ENCODE results near the gene BORA.
A peak's percentile ranks its signal among the peaks of the same experiment; 100 is the strongest.
"Not testable (repeated sequence)": the region's sequence is repeated elsewhere in the genome, so short reads cannot be mapped to it uniquely, and the experiment has no call there.

BORA gene

DNA sequence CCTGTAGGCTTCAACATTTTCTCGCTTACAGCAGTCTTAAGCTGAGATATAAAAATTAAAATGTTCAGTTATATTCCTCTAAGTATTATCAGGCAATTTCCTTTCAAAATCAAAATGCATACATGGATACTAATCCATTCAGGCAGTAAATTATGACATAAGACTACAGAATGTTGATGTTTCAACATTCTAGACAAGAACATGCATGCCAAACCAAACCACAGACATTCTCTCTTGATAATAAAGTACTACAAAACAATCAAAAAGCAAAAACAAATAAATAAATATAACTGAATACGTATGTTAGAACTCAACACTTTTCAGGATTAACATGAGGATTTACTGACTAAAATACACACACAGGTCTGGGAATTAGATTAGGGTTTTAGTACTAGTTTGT, 46.3 kb downstream of the BORA start:
- no peak for TF ChIP-seq TAF1 (IDR thresholded peaks at IDR 0.05; ENCODE audit: borderline replicate concordance, low read depth, low read length)
- no peak for TF ChIP-seq POLR2A (IDR thresholded peaks at IDR 0.05; ENCODE audit: low read depth, low read length)
- TF ChIP-seq POLR2AphosphoS5 (IDR thresholded peaks at IDR 0.05; ENCODE audit: low read depth, low read length), result no peak
- DNase-seq (ENCODE audit: insufficient read length), result no peak
- FAIRE-seq, result peak; percentile 33

DNA sequence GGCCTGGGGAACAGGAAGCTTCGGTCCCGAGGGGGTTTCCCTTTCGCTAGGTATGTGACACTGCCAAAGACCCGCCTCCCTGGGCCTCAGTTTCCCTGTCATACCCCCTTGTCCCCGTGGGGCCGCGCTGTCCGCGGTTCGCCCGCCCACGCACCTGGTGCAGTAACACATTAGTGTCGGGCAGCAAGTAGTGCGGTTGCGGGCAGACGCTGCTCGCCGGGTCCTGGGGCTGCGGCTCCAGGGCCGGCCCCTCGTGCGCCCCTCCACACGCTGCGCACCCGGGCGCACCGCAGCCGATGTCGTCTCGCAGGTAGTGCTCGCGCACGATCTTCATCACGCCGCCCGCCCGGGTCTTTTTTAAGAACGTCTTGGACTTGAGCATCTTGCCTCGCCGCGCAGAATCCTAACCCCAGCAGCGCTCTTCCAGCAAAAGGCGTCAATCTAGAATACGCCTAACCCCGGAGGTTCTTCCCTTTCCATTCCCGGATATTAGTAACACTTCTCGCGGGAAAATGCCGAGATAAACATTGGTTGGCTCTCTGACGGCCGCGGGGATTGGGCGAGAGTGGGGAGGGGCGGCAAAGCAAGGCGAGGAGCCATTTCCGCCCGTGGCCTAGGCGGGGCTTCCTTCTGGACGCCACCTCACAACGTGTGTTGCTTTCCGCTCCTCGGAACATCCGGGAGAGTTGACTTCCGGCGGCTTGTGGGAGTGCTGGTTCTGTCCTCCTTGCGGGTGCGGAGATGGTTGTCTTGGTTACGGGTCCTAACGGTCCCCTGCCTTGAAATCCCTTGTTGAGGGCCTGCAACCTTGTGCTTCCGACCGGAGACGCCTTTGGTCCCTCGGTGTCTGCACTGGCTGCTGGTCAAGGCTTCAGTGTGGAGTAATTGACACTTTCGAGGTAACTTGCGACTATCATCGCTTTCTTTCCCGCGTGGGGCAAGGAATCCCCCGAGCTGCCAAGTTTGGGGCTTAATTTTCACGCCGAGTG, 54.0 kb downstream of the BORA start, which contains the start of the genes DIS3 and PIBF1:
DIS3 (minus strand) TSS at position 450 of the 989 bp plus-strand sequence; CDS start at position 382, 68 bp downstream.
PIBF1 (plus strand) TSS at position 683 of the 989 bp plus-strand sequence. CDS start 1,337 bp downstream, outside the sequence.
- TF ChIP-seq TAF1 (IDR thresholded peaks at IDR 0.05; ENCODE audit: borderline replicate concordance, low read depth, low read length), result peak; percentile 73
- TF ChIP-seq POLR2A (IDR thresholded peaks at IDR 0.05; ENCODE audit: low read depth, low read length), result peak; percentile 96
- peak; percentile 94 for TF ChIP-seq POLR2AphosphoS5 (IDR thresholded peaks at IDR 0.05; ENCODE audit: low read depth, low read length)
- peak; percentile 71 for DNase-seq (ENCODE audit: insufficient read length)
- FAIRE-seq, result peak; percentile 99

DNA sequence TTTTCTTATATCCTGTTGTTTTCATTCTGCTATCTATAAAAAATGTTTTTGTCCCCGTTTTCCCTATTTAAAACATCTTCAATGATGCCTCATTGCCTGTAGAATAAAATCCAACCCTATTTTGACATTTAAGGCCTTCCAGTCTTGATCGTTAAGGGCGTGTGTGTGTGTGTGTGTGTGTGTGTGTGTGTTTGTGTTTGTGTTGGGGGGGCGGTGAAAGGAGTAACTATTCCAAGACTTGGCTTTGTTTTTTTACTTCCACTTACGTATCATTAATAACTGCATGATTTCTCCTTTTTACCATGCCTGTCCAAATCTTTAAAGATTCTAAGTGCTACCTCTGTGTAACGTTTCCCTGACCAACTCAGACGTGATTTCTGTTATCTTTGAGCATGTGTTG, 55.0 kb downstream of the BORA start:
- no peak for TF ChIP-seq POLR2AphosphoS5 (IDR thresholded peaks at IDR 0.05; ENCODE audit: low read depth, low read length)
- no peak for DNase-seq (ENCODE audit: insufficient read length)
- FAIRE-seq, result no peak

DNA sequence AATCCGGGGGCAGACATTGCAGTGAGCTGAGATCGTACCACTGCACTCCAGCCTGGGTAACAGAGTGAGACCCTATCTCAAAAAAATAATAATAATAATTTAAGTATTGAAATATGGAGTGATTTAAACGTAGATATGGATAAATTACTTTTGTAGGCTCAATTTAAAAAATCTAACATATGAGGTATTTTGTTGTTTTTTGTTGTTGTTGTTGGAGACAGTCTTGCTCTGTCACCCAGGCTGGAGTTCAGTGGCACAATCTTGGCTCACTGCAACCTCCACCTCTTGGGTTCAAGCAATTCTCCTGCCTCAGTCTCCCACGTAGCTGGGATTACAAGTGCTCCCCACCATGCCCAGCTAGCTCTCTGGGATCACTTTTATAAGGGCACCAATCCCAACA, 57.0 kb downstream of the BORA start:
- FAIRE-seq; DNase-seq (ENCODE audit: insufficient read length): not testable (repeated sequence)

DNA sequence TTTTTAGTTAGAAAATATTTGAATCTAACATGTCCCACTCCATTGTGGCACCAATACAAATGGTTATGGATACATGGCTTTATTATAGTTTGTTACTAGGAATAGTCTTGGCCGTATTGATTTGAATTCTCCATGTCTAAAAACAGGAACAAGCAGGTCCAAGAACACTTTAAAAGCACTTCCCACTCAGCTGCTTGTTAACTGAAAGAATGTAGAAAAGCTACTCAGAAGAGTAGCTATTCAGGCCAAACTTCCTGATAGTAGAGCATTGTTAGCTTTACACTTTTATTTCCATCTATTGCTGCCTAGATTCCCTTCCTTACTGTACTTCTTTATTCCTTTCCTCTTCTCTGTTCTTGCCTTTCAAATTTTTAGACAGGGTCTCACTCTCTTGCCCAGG, 61.1 kb downstream of the BORA start:
- DNase-seq (ENCODE audit: insufficient read length) (no peak), FAIRE-seq (peak; percentile 60)
- TF ChIP-seq POLR2AphosphoS5 (IDR thresholded peaks at IDR 0.05; ENCODE audit: low read depth, low read length), result no peak
- no peak for TF ChIP-seq TAF1 (IDR thresholded peaks at IDR 0.05; ENCODE audit: borderline replicate concordance, low read depth, low read length)
- no peak for TF ChIP-seq POLR2A (IDR thresholded peaks at IDR 0.05; ENCODE audit: low read depth, low read length)

DNA sequence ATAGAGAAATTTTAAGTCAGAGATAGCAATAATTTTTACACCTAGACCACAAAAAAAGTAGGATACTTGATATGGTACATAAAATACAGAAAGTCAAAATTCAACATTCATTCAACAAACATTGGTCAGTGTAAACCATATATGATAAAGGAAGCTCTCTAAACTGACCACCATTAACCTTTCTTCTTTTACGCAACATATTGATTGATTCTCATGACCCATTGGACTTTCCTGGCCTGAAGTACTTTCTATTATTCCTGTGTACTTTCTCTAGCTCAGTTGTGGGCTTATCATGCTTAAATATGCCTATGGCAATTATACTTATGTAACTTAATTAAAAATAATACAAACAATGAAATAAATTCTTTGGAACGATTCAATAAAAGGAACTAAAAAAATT, 64.9 kb downstream of the BORA start:
- FAIRE-seq (no peak), DNase-seq (ENCODE audit: insufficient read length) (no peak)
- no peak for TF ChIP-seq POLR2A (IDR thresholded peaks at IDR 0.05; ENCODE audit: low read depth, low read length)
- no peak for TF ChIP-seq POLR2AphosphoS5 (IDR thresholded peaks at IDR 0.05; ENCODE audit: low read depth, low read length)
- no peak for TF ChIP-seq TAF1 (IDR thresholded peaks at IDR 0.05; ENCODE audit: borderline replicate concordance, low read depth, low read length)

DNA sequence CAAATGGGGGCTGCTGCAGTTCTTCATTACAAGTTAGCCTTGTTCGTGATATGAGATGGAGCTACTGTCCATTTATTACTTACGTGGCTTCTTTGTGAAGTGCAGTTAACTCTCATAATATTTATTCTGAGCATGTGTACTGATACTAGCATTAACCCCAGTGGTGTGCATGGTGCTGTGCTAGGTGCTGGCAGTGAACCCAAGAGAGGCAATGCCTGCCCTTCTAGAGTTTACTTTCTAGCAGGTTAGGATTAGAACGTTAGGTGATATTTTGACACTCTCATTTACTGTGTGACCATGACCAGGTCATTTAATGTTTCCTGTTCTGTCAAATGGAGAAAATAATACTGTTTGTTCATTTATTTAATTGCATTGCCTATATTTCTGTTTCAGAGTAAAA, 71.1 kb downstream of the BORA start:
- DNase-seq (ENCODE audit: insufficient read length), result no peak
- TF ChIP-seq TAF1 (IDR thresholded peaks at IDR 0.05; ENCODE audit: borderline replicate concordance, low read depth, low read length) (no peak), POLR2AphosphoS5 (IDR thresholded peaks at IDR 0.05; ENCODE audit: low read depth, low read length) (no peak), POLR2A (IDR thresholded peaks at IDR 0.05; ENCODE audit: low read depth, low read length) (no peak)
- FAIRE-seq, result no peak

DNA sequence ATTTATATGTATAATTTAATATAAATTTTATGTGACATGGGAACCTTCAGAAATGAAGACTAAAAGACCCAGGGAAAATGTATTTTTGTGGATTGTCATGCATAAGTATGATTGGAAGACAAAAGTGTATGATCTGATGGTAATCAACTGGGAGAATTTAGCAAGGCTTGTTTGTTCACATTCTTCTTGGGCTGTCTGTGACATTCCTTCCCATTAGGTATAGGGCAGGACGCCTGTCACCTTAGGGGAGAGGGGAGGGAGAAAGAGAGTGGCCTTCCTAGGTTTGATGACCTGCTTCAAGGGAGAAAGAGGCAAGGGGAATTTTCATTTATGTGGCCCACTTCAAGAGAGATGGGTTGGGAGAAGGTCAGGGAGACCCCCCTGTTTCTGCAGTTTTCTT, 76.6 kb downstream of the BORA start:
- no peak for FAIRE-seq
- TF ChIP-seq POLR2A (IDR thresholded peaks at IDR 0.05; ENCODE audit: low read depth, low read length) (no peak), POLR2AphosphoS5 (IDR thresholded peaks at IDR 0.05; ENCODE audit: low read depth, low read length) (no peak), TAF1 (IDR thresholded peaks at IDR 0.05; ENCODE audit: borderline replicate concordance, low read depth, low read length) (no peak)
- DNase-seq (ENCODE audit: insufficient read length), result no peak
